IPS-18c (cell line): ENCODE data around the gene TUT4.
A peak's percentile ranks its signal among the peaks of the same experiment; 100 is the strongest.
"Not testable (repeated sequence)": the region's sequence is repeated elsewhere in the genome, so short reads cannot be mapped to it uniquely, and the experiment has no call there.

Experiments
- H3K4me3 ChIP-seq: 2 replicates; pipeline ENCODE4 v1.7.0; 2013; ENCODE audit warnings: low read depth, mild to moderate bottlenecking, low read length, moderate library complexity; ENCODE audit not compliant: insufficient read depth
- H3K9me3 ChIP-seq: one replicate; pipeline ENCODE4 v1.6.1; 2013; ENCODE audit warnings: mild to moderate bottlenecking, low read length, moderate library complexity; ENCODE audit not compliant: control insufficient read depth, insufficient read depth

TUT4 gene

DNA sequence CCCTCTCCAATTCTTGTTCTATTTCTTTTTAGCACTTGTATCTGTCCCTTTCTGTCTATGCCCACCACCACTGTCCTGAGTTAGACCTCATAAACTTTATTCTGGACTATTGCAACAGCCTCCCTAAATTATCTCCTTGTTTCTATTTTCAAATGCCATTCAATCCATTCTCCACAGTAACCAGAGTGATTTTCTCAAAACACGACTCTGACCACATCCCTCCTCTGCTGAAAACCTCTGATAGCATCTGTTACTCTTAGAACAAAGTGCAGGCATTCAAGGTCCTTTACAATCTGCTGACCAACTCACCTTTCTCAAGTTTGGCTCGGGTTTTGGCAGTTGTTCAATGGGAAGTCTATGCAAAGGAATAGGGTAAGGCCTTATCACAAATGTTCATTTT is 26.5 kb upstream of the TUT4 start:
- Histone ChIP-seq H3K9me3 (peaks cover 2% of the 10 kb centered on the region), H3K4me3 (no peak overlapping the region)

DNA sequence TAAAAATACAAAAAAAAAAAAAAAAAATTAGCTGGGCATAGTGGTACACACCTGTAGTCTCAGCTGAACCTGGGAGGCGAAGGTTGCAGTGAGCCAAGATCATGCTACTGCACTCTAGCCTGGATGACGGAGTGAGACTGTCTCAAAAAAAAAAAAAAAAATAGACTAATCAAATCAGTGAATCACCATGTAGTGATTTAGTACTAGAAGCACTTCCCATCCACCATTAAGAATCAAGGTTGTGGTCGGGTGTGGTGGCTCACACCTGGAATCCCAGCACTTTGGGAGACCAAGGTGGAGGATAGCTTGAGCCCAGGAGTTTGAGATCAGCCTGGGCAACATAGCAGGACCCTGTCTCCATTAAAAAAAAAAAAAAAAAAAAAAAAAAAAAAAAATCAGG is 25.2 kb upstream of the TUT4 start:
- H3K4me3 ChIP-seq, H3K9me3 ChIP-seq: not testable (repeated sequence)

DNA sequence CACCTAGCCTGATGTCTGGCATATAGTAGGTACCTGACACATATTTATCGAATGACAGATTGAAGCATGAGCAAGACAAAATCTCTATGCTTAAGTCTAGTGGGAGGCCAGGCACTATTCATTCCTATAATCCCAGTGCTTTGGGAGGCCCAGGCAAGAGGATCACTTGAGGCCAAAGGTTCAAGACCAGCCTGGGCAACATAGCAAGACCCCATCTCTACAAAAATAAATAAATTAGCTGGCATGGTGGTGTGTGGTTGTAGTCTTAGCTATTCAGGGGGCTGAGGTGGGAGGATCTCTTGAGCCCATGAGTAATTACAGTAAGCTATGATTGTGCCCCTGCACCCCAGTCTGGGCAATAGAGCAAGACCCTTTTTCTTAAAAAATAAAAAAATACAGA is 23.2 kb upstream of the TUT4 start:
- H3K4me3 ChIP-seq: no peak overlapping the region
- H3K9me3 ChIP-seq: peaks cover 2% of the 10 kb centered on the region

DNA sequence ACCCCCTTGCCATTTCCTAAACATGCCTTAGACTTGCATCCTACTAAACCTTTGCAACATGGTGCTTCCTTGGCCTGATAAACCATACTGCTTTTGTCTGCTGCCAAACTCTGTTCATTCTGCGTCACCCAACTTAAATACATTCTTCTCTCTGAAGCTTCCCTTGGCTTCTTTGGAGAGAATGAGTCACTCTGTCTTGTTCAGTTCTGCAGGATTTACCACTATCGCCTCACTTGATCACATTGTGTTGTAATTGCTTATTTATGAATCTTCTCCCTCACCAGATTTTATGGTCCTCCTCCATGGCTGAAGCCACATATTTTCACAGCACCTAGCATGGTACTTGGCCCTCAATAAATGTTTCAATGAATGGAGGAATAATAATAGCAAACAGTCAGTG is 21.7 kb upstream of the TUT4 start:
- no peaks in the 10 kb centered on the region for H3K9me3 ChIP-seq
- H3K4me3 ChIP-seq: no peak overlapping the region

DNA sequence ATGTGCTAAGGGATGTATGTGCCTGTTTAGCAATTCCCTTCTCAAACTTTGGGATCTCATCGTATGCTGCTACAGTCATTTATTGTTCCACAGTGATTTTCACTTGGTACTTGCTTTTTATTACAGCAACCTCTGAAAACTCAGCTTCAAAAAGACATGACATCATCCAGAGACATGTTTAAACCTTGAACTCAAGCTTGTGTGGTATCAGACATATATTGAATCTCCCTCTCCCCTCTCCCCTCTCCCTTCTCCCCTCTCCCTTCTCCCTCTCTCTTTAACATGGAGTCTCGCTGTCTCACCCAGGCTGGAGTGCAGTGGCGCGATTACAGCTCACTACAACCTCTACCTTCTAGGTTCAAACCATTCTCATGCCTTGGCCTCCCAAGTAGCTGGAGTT is 19.5 kb upstream of the TUT4 start:
- no peaks in the 10 kb centered on the region for H3K9me3 ChIP-seq
- no peak overlapping the region for H3K4me3 ChIP-seq

DNA sequence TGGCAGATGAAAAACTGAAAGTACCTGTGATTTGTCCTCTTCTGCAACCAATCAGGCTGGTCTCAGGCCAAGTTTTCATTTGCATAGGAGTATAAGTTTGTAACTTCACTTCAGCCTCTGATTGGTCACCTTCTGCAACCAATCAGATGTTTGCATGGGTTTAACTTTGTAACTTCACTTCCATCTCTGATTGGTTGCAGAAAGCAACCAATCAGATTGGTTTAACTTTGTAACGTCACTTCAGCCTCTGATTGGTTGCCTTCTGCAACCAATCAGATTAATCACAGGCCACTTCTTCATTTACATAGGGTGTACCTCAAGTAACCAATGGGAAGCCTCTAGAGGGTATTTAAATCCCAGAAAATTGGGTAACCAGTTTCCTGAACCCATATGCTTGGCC is 18.9 kb upstream of the TUT4 start:
- H3K9me3 ChIP-seq: no peaks in the 10 kb centered on the region
- H3K4me3 ChIP-seq: no peak overlapping the region

DNA sequence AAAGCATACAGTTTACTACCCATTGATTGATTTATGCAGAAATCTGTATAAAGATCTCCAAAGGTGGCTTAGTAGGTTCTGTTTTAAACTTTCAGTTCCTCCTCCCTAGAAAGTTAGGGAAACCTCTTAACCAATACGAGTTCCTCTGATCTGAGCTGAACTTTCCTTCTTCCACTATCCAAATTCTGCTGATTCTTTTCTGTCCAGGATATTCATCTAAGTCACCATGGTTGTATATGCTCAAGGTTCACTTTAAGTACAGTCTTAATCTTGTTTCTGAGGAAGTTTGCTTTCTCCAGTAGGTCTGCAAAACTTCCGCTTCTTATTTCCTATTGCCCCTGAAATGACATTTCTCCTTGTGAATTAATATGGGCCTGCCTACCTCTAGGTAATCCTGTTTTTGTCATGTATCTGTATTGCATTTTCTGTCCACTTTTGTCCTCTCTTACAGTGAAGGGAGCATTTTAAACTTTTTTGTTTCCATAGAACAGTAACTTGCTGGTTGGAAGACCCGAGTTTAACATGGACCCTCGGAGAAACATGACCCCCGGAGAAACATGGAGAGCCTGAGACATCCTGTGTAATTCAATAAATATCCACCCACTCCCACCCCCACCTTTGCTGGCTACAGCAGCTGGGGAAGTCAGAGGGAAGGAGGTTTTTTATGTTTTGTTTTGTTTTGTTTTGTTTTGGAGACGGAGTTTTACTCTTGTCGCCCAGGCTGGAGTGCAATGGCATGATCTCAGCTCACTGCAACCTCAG is 16.7 kb upstream of the TUT4 start:
- Histone ChIP-seq H3K4me3 (no peak overlapping the region), H3K9me3 (no peaks in the 10 kb centered on the region)

DNA sequence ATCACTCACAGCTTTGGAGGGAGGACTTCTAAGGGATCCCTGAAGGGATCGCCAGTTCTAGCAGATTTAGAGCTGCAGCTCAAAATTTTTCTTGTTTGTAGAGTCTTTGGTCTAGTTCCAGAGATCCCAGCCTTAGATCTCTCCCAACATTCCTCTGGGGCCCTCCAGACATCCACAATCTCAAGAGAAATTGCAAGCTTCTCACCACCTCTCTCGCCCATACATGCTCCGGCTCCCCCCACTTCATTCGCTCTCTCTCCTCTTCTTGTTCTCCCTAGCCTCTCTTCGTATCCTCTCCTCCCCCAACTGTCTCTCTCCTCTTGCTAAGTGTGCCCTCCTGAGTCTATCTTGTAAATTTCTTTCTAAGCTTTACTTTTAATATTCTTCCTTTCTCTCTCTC is 15.1 kb upstream of the TUT4 start:
- Histone ChIP-seq H3K4me3 (no peak overlapping the region), H3K9me3 (no peaks in the 10 kb centered on the region)

DNA sequence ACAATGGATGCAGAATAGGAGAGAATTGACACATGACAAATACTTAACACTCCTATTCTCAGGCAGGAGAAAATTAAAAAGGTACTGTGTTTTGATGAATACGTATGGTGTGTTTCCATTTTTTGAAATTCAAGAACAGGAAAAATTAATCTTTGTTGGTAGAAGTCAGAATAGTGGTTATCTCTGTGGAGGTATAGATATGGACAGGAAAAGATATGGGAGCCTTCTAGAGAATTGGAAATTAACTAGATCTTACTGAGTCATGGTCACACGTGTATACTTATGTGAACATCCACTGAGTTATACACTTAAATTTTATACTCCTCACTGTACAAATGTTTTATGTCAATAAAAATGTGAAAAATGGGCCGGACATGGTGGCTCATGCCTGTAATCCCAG is 9.9 kb upstream of the TUT4 start:
- Histone ChIP-seq H3K9me3 (no peaks in the 10 kb centered on the region), H3K4me3 (no peak overlapping the region)

DNA sequence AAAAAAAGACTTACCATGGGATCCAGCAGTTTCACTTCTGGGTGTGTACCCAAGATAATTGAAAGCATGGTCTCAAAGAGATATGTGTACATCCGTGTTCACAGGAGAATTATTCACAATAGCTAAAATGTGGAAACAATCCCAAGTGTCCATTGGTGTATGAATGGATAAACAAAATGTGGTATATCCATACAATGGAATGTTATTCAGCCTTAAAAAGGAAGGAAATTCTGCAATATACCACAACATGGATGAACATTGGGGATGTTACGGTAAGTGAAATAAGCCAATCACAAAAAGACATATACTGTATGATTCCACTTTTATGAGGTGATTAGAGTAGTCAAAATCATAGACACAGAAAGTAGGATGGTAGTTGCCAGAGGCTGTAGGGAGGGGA is 7.0 kb upstream of the TUT4 start:
- Histone ChIP-seq H3K4me3 (no peak overlapping the region), H3K9me3 (no peaks in the 10 kb centered on the region)

DNA sequence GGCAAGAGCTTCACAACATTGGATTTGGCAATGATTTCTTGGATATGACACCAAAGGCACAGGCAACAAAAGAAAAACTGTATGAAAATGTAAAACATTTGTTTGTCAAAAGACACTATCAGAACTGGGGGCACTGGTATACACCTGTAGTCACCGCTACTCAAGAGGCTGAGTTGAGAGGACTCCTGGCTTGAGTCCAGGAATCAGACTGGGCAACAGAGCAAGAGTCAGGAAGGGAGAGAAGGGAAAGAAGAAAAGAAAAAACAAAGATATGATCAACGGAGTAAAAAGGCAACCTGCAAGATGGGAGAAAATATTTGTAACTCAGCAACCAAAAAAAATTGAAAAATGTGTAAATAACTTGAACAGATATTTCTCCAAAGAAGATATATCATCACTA is 6.0 kb upstream of the TUT4 start:
- Histone ChIP-seq H3K4me3 (no peak overlapping the region), H3K9me3 (no peaks in the 10 kb centered on the region)

DNA sequence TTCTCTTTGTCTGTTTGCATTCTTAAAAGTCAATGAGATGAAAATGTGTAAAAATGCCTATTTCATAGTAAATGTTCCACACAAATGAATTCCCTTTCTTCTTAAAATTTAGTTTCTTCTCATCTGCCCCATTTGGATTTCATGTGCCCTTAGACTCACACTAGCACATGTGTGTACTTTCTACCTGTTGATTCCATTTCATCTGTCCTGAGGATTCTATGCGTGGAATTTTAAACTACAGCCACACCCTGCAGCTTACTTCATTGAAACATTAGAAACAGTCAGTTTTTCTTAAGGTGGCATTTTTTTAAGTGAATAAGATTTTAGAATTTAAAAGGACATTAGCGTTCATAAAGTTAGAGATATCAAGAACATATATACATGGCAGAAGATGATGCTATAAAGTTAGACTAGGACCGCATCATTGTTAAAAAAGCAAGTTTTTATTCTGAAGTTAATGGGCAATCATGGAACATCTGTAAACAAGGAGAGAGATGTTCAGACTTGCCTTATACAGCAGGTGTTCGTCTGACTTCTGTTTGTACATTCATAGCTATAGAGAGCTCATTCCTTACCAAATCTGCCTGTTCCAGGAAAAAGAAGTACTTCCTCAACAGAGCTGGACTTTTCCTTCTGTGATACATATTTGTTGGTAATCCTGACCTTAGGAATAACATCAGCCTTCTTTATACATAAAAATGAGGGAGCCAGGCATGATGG is 3.9 kb upstream of the TUT4 start:
- no peak overlapping the region for H3K4me3 ChIP-seq
- H3K9me3 ChIP-seq: no peaks in the 10 kb centered on the region

DNA sequence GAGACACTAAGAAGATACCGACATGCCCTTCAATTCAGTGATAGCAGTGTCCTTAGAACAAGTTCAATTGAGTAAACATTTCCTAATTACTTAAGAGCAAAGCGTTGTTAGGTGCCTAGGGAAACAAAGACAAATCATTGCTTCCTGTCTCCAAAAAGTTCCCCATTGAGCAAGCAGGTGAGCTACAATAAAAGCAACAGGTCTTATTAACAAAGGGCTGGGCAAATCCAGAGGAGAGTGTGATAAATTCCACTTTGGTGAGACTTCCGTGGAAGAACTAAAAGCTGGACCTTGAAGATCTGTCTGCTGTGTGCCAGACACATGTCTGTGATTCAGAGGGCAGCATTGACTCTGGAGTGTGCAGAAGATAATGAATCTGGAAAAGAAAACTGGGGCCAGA is 1.9 kb upstream of the TUT4 start:
- H3K4me3 ChIP-seq: peak overlapping the region; percentile 94
- H3K9me3 ChIP-seq: no peaks in the 10 kb centered on the region

DNA sequence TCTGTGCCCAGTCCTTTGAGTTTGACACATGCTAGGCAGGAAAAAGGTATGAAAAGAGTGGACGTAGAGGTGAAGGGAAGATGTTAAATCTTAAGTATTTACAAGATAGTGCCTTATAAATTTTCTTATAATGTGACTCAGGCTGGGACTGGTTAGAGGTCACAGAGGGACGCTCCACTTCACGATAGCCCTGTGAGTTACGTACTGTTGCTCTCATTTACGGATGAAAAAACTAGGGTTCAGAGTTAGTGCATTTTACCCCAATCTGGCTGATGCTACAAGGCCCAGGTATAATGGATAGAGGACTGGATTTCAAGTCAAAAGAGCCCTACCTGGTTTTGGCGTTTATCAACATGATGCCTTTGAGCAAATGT is 1.4 kb upstream of the TUT4 start:
- Histone ChIP-seq H3K9me3 (no peaks in the 10 kb centered on the region), H3K4me3 (peak overlapping the region; percentile 94)

DNA sequence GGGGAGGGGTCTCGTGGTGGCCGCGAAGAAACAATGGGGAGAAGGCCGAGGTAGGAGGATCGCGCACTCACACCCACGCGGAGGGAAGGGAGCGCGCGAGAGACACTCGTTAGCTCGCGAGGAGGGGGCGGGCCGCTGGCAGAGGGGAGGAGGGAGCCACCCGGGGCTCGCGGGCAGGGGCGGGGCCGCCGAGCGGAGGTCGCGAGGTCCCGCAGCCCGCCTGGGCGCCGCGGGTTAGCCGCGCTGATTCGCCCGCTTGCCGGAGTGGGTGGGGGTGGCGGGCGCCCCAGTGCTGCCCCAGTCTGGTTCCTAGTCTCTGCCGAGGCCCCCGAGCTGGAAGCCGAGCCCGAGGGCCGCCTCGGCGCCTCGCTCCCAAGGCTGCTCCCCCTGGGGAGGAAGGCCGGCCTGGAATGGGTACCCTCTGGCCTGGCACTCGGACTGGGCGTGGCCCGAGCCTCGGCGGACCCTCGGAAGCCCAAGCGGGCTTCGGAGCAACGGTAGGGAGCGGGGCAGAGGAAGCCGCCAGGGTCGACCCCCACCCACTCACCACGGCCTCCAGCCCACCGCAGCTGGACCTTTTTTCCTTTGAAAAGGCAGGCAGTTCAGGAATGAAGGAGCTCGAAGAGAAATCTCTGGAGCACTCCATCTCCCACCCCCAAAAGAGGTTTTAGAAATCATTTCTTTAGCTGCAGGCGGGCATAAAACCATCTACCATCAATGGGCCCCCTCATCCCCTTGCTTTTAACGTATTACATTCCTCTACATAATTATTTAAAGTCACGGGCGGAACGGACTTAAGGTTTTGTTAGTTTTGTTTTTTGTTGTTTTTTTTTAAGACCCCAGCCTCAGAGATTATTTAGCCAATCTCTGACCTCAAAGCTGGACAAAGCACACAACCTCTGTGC is 722 bp upstream of the TUT4 start:
- Histone ChIP-seq H3K4me3 (peak overlapping the region; percentile 94), H3K9me3 (no peaks in the 10 kb centered on the region)

DNA sequence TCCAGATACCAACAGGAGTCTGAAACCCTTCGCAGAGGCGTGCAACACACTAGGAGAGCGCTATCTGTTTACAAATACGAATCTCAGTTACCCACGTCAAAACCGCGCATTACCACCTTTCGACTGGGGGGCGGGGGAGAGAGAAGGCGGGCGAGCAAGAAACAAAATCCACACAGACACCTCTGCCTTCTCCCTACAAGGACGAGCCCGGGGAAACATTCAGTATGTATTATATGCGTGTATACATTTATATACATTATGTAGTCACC is 722 bp downstream of the TUT4 start:
- peak overlapping the region; percentile 94 for H3K4me3 ChIP-seq
- H3K9me3 ChIP-seq: no peaks in the 10 kb centered on the region

DNA sequence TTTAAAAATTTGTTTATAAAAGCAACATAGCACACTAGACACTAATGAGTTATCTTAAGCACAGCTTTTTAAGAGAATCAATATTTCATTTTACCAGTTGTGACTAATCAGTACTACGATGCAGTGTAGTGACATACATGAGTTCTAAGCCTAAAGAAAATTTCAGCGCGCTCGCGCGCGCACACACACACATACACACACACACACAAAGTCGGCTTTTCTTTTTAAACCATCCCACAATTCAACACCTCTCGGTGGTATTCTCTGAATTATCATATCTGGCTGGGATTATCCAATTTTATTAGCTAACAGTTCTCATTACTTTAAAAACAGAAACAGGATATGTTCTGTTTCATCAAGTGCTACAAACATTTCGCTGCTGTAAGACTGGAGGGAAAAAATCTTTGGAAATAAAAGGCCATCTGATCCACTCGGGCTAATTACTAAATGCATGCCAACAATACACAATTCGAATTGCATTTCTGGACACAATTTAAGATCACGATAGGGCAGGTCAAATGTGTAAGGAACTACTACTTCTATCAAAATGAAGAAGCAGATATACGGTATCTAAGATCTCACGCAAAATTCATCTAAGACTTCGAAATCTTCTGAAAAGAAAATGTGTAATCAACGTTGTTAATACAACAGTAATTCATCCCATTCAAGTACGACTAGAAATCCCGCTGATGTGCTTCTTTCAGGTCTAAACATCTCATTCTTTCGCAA is 1.2 kb downstream of the TUT4 start:
- H3K9me3 ChIP-seq: no peaks in the 10 kb centered on the region
- H3K4me3 ChIP-seq: peak overlapping the region; percentile 94

DNA sequence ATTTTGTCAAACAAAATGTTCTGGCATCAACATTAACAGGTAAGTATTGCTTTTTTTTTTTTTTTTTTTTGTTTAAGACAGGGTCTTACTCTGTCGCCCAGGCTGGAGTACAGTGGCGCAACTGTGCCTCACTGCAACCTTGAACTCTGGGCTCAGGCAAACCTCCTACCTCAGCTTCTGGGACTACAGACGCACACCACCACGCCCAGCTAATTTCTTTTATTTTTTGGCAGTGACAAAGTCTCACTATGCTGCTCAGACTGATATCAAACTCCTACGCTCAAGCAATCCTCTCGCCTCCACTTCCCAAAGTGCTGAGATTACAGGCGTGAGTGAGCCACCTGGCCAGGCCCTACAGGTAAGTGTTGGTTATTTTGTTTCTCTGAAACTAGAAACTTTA is 2.4 kb downstream of the TUT4 start:
- H3K4me3 ChIP-seq: no peak overlapping the region
- H3K9me3 ChIP-seq: no peaks in the 10 kb centered on the region
